A549 (cell line): ENCODE results near the gene TRMT2A. TPM values are rescaled to one million over a fixed set of nuclear protein-coding genes. Genes with fewer than 3 reads are reported as not detected.
A peak's percentile ranks its signal among the peaks of the same experiment; 100 is the strongest.

ENCODE experiments used
- ATAC-seq, 2 experiments: fragments of 200-7000 bp in 1 of 2; fragments of >200 bp in 1 of 2; cut with Nextera tagmentation in 1 of 2; cut with Tn5 transposase in 1 of 2; 3 replicates each; pipeline versions ENCODE4 v1.8.0 to v1.9.1; 2018 to 2020; ENCODE audit warnings: mild to moderate bottlenecking in 1 of 2, moderate library complexity in 1 of 2
- CTCF ChIA-PET: fragments of 300-600 bp; sonication (Branson Sonifier 250); formaldehyde crosslinking; extraction: SDS; loops from one replicate; lab custom pipeline; 2021; ENCODE audit warnings: antibody characterized with exemption, inconsistent platforms; lab: Yijun Ruan, JAX
- POLR2A ChIA-PET: fragments of 350-600 bp; formaldehyde crosslinking; extraction: SDS; loops from one replicate; lab custom pipeline; 2021; ENCODE audit warnings: antibody characterized with exemption, inconsistent platforms; lab: Yijun Ruan, JAX
- DNase-seq, 2 experiments: peaks; one replicate each; pipeline versions ENCODE4 v3.0.0 to v3.0.0-alpha.2; 2011 to 2016; ENCODE audit warnings: low read depth in 1 of 2, low spot score in 1 of 2
- FAIRE-seq: peaks from 2 replicates; lab custom pipeline; 2011; peaks lifted over from hg19 to GRCh38; lab: Jason Lieb, UNC
- H3K27ac ChIP-seq, 2 experiments: fragments of >200 bp; sonication (Bioruptor Twin); formaldehyde crosslinking; 3 replicates each; pipeline ENCODE4 v1.5.1; 2016 to 2017
- H3K4me1 ChIP-seq: fragments of >200 bp; sonication (Bioruptor Twin); formaldehyde crosslinking; 3 replicates; pipeline ENCODE4 v1.6.1; 2016
- H3K4me2 ChIP-seq: fragments of >200 bp; sonication (Bioruptor Twin); formaldehyde crosslinking; 3 replicates; pipeline ENCODE4 v1.6.1; 2016
- H3K4me3 ChIP-seq: fragments of >200 bp; sonication (Bioruptor Twin); formaldehyde crosslinking; 3 replicates; pipeline ENCODE4 v1.5.1; 2016
- H3K9me3 ChIP-seq: fragments of >200 bp; sonication (Bioruptor Twin); formaldehyde crosslinking; 3 replicates; pipeline ENCODE4 v1.6.1; 2016
- BCL3 ChIP-seq: fragments of >200 bp; sonication (Bioruptor Twin); formaldehyde crosslinking; IDR thresholded peaks from 3 replicates; pipeline ENCODE4 v1.6.1; 2016
- CEBPB ChIP-seq, 2 experiments: fragments of >200 bp in 1 of 2; sonication (Bioruptor Twin) in 1 of 2; formaldehyde crosslinking in 1 of 2; IDR thresholded peaks; 2 replicates each; pipeline ENCODE4 v1.6.1; 2012 to 2016
- CHD4 ChIP-seq: fragments of 200-600 bp; sonication (generic); IDR thresholded peaks from 2 replicates; pipeline ENCODE4 v1.6.1; 2016; ENCODE audit warnings: antibody characterized with exemption, mild to moderate bottlenecking, borderline replicate concordance
- EHMT2 ChIP-seq: fragments of 200-600 bp; sonication (generic); IDR thresholded peaks from 2 replicates; pipeline ENCODE4 v1.6.1; 2016; ENCODE audit warnings: antibody characterized with exemption, low read depth, mild to moderate bottlenecking, moderate library complexity
- FOSL2 ChIP-seq, 2 experiments: fragments of 450-650 bp in 1 of 2; fragments of >200 bp in 1 of 2; sonication (Bioruptor Twin) in 1 of 2; formaldehyde crosslinking; IDR thresholded peaks; 2 replicates each; pipeline versions ENCODE4 v1.5.0 to v1.6.1; 2016 to 2020; ENCODE audit warnings: mild to moderate bottlenecking in 1 of 2, moderate library complexity in 1 of 2
- HOXB13 ChIP-seq: fragments of 250-450 bp; sonication (Bioruptor Pico); IDR thresholded peaks from 2 replicates; pipeline ENCODE4 v1.5.0; 2020; ENCODE audit warnings: low read depth, mild to moderate bottlenecking, moderate library complexity
- MAFK ChIP-seq: fragments of 450-650 bp; IDR thresholded peaks from 2 replicates; pipeline ENCODE4 v1.6.1; 2014; ENCODE audit not compliant: partially characterized antibody
- MAZ ChIP-seq: fragments of 150-350 bp; IDR thresholded peaks from 2 replicates; pipeline ENCODE4 v1.6.1; 2014; ENCODE audit warnings: antibody characterized with exemption, low read depth, low read length, borderline replicate concordance
- MYC ChIP-seq: IDR thresholded peaks from 2 replicates; pipeline ENCODE4 v1.6.1; 2012; ENCODE audit warnings: mild to moderate bottlenecking, inconsistent platforms, low read length, improper control_type of control experiment, borderline replicate concordance
- NFE2L2 ChIP-seq: fragments of 150-350 bp; conservative IDR thresholded peaks from 2 replicates; pipeline ENCODE4 v1.6.1; 2014; ENCODE audit warnings: low read length
- NR3C1 ChIP-seq: fragments of >200 bp; sonication (Bioruptor Twin); formaldehyde crosslinking; IDR thresholded peaks from 3 replicates; pipeline ENCODE4 v1.6.1; 2017
- PHF8 ChIP-seq: fragments of 200-600 bp; sonication (generic); IDR thresholded peaks from 2 replicates; pipeline ENCODE4 v1.6.1; 2016; ENCODE audit warnings: low read depth, mild to moderate bottlenecking, antibody characterized with exemption, moderate library complexity, borderline replicate concordance
- POLR2AphosphoS2 ChIP-seq: conservative IDR thresholded peaks from 2 replicates; pipeline ENCODE4 v1.6.1; 2012; ENCODE audit warnings: low read length, improper control_type of control experiment, inconsistent platforms
- RFX5 ChIP-seq: fragments of 450-650 bp; IDR thresholded peaks from 2 replicates; pipeline ENCODE4 v1.7.1; 2014; ENCODE audit warnings: antibody characterized with exemption, mild to moderate bottlenecking, moderate library complexity
- ZNF302 ChIP-seq: fragments of 250-450 bp; sonication (Bioruptor Pico); IDR thresholded peaks from 2 replicates; pipeline ENCODE4 v1.9.0; 2021; ENCODE audit warnings: inconsistent platforms, mild to moderate bottlenecking, moderate library complexity
- WGBS: methylation state at CpG from one replicate; pipeline ENCODE4 v1.1.6; 2017; ENCODE audit errors: missing lambda C conversion rate; 5-methylcytosine and 5-hydroxymethylcytosine counted together
- polyA plus RNA-seq, 4 experiments: library from polyadenylated mRNA; depleted of rRNA in 3 of 4; stranded (reverse); fragments of >200 nt; fragmentation: RNase III in 1 of 4; extraction: RNeasy Plus Mini Kit Qiagen cat#74134 plus additional on column Dnase treatment in 1 of 4; gene quantifications; 2 replicates in 3 of 4; 3 replicates in 1 of 4; pipeline ENCODE4 v1.2.3, GENCODE V29; 2011 to 2017
- TF ChIP-seq, protein P1 (sequence below): fragments of 250-450 bp; sonication (Bioruptor Pico); IDR thresholded peaks from 2 replicates; pipeline ENCODE4 v1.5.0; 2020; ENCODE audit warnings: low read depth, mild to moderate bottlenecking, moderate library complexity
- TF ChIP-seq, protein P2 (sequence below): fragments of 150-350 bp; IDR thresholded peaks from 2 replicates; pipeline ENCODE4 v1.6.1; 2014; ENCODE audit warnings: low read depth, mild to moderate bottlenecking, low read length
- TF ChIP-seq, protein P3 (sequence below): fragments of 450-650 bp; IDR thresholded peaks from 2 replicates; pipeline ENCODE4 v1.6.1; 2014; ENCODE audit warnings: antibody characterized with exemption

TRMT2A gene
- polyA plus RNA-seq, 2 of the 4 experiments (the other 2 are of a cell fraction), result 12.3 to 28.8 TPM

- ChIA-PET CTCF (interaction anchor here (2.2 kb wide), 1 partner anchor 12 kb away, joined by 7 read pairs; no protein-coding TSS in a partner anchor), POLR2A (no interaction called here)
- DNase-seq (no peak), FAIRE-seq (no peak), ATAC-seq (no peak)
- Histone ChIP-seq H3K27ac (no peak overlapping the region), H3K4me2 (no peak overlapping the region), H3K9me3 (no peaks in the 10 kb centered on the region), H3K4me3 (no peak overlapping the region), H3K4me1 (no peaks in the 10 kb centered on the region)
- TF ChIP-seq POLR2AphosphoS2 (0 out of 2 replicates have a peak, but pooled peaks have one; percentile 36), NR3C1 (no peak), PHF8 (no peak), NFE2L2 (no peak), MAFK (no peak)
- TF ChIP-seq, protein P1, sequence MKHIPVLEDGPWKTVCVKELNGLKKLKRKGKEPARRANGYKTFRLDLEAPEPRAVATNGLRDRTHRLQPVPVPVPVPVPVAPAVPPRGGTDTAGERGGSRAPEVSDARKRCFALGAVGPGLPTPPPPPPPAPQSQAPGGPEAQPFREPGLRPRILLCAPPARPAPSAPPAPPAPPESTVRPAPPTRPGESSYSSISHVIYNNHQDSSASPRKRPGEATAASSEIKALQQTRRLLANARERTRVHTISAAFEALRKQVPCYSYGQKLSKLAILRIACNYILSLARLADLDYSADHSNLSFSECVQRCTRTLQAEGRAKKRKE, result no peak
- WGBS, result 74% methylated on average over 7 of the region's 13 CpGs
Observed at GRCh38 chr22:20107951-20108756, 8.9 kb downstream of the TRMT2A start.

- TF ChIP-seq NFE2L2 (no peak), RFX5 (no peak)
- WGBS, result 96% methylated on average over 6 of the region's 7 CpGs
- ChIA-PET POLR2A (no interaction called here), CTCF (interaction anchor here (1.3 to 2.2 kb wide), 2 partner anchors 12 to 137 kb away, joined by 3 to 7 read pairs; no protein-coding TSS in a partner anchor)
- Histone ChIP-seq H3K4me1 (no peaks in the 10 kb centered on the region), H3K4me2 (no peak overlapping the region), H3K4me3 (no peak overlapping the region), H3K27ac (no peak overlapping the region), H3K9me3 (no peaks in the 10 kb centered on the region)
- no peak for DNase-seq
- FAIRE-seq, result no peak
- ATAC-seq, result no peak
Observed at GRCh38 chr22:20107471-20107901, 9.5 kb downstream of the TRMT2A start.

- DNase-seq (no peak), FAIRE-seq (no peak), ATAC-seq (no peak)
- H3K27ac ChIP-seq, result no peak overlapping the region
- CTCF ChIA-PET, result interaction anchor here (1.3 kb wide), 1 partner anchor 137 kb away, joined by 3 read pairs; no protein-coding TSS in a partner anchor
- no peaks in the 10 kb centered on the region for H3K4me1 ChIP-seq
- TF ChIP-seq ZNF302 (CRISPR knock-in tag) (no peak), HOXB13 (CRISPR knock-in tag) (no peak)
- WGBS, result 98% methylated on average over 5 of the region's 10 CpGs
- H3K9me3 ChIP-seq, result no peaks in the 10 kb centered on the region
- POLR2A ChIA-PET, result no interaction called here
- no peak overlapping the region for H3K4me2 ChIP-seq
- no peak overlapping the region for H3K4me3 ChIP-seq
Observed at GRCh38 chr22:20106849-20107237, 10.2 kb downstream of the TRMT2A start.

- no peak for ATAC-seq
- FAIRE-seq, result no peak
- 95% methylated on average over 16 of the region's 20 CpGs for WGBS
- H3K9me3 ChIP-seq, result no peaks in the 10 kb centered on the region
- no peak overlapping the region for H3K4me2 ChIP-seq
- H3K4me1 ChIP-seq, result no peaks in the 10 kb centered on the region
- no peak overlapping the region for H3K27ac ChIP-seq
- no peak overlapping the region for H3K4me3 ChIP-seq
- no peak for TF ChIP-seq PHF8
- TF ChIP-seq MYC, result no peak
- no peak for TF ChIP-seq FOSL2 (IDR thresholded peaks at IDR 0.05)
- TF ChIP-seq FOSL2 (CRISPR knock-in tag; IDR thresholded peaks at IDR 0.05), result no peak
- TF ChIP-seq BCL3, result no peak
- no peak for TF ChIP-seq EHMT2
- TF ChIP-seq MAZ, result no peak
- TF ChIP-seq CHD4, result no peak
- no peak for TF ChIP-seq NR3C1
- no peak for TF ChIP-seq NFE2L2
- TF ChIP-seq, protein P2, sequence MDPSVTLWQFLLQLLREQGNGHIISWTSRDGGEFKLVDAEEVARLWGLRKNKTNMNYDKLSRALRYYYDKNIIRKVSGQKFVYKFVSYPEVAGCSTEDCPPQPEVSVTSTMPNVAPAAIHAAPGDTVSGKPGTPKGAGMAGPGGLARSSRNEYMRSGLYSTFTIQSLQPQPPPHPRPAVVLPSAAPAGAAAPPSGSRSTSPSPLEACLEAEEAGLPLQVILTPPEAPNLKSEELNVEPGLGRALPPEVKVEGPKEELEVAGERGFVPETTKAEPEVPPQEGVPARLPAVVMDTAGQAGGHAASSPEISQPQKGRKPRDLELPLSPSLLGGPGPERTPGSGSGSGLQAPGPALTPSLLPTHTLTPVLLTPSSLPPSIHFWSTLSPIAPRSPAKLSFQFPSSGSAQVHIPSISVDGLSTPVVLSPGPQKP, result no peak
- TF ChIP-seq, protein P3, sequence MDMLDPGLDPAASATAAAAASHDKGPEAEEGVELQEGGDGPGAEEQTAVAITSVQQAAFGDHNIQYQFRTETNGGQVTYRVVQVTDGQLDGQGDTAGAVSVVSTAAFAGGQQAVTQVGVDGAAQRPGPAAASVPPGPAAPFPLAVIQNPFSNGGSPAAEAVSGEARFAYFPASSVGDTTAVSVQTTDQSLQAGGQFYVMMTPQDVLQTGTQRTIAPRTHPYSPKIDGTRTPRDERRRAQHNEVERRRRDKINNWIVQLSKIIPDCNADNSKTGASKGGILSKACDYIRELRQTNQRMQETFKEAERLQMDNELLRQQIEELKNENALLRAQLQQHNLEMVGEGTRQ, result no peak
- TF ChIP-seq CEBPB (IDR thresholded peaks at IDR 0.05), result no peak
- DNase-seq, result no peak
- CTCF ChIA-PET, result interaction anchor here (1.3 kb wide), 1 partner anchor 136 kb away, joined by 3 read pairs; no protein-coding TSS in a partner anchor
- POLR2A ChIA-PET, result no interaction called here
Observed at GRCh38 chr22:20106205-20106848, 10.7 kb downstream of the TRMT2A start.
